A375 (cell line): Measurements from ENCODE around the gene ARHGEF11. TPM values are rescaled to one million over a fixed set of nuclear protein-coding genes. Genes with fewer than 3 reads are reported as not detected.

Source experiments
- small RNA-seq: library from RNA; depleted of rRNA; stranded (forward); fragments of <200 nt; gene quantifications from one replicate; pipeline ENCODE3, GENCODE V24; 2014
- total RNA-seq: library from RNA; depleted of rRNA; stranded (reverse); fragments of >200 nt; shearing (Covaris generic); gene quantifications from 2 replicates; pipeline ENCODE4 v1.2.3, GENCODE V29; 2014; rRNA removed

The ARHGEF11 gene, protein sequence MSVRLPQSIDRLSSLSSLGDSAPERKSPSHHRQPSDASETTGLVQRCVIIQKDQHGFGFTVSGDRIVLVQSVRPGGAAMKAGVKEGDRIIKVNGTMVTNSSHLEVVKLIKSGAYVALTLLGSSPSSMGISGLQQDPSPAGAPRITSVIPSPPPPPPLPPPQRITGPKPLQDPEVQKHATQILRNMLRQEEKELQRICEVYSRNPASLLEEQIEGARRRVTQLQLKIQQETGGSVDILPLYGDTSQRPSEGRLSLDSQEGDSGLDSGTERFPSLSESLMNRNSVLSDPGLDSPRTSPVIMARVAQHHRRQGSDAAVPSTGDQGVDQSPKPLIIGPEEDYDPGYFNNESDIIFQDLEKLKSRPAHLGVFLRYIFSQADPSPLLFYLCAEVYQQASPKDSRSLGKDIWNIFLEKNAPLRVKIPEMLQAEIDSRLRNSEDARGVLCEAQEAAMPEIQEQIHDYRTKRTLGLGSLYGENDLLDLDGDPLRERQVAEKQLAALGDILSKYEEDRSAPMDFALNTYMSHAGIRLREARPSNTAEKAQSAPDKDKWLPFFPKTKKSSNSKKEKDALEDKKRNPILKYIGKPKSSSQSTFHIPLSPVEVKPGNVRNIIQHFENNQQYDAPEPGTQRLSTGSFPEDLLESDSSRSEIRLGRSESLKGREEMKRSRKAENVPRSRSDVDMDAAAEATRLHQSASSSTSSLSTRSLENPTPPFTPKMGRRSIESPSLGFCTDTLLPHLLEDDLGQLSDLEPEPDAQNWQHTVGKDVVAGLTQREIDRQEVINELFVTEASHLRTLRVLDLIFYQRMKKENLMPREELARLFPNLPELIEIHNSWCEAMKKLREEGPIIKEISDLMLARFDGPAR (N-terminal part only)
- total RNA-seq = 35.0 and 50.0 TPM in 2 replicates

DNA sequence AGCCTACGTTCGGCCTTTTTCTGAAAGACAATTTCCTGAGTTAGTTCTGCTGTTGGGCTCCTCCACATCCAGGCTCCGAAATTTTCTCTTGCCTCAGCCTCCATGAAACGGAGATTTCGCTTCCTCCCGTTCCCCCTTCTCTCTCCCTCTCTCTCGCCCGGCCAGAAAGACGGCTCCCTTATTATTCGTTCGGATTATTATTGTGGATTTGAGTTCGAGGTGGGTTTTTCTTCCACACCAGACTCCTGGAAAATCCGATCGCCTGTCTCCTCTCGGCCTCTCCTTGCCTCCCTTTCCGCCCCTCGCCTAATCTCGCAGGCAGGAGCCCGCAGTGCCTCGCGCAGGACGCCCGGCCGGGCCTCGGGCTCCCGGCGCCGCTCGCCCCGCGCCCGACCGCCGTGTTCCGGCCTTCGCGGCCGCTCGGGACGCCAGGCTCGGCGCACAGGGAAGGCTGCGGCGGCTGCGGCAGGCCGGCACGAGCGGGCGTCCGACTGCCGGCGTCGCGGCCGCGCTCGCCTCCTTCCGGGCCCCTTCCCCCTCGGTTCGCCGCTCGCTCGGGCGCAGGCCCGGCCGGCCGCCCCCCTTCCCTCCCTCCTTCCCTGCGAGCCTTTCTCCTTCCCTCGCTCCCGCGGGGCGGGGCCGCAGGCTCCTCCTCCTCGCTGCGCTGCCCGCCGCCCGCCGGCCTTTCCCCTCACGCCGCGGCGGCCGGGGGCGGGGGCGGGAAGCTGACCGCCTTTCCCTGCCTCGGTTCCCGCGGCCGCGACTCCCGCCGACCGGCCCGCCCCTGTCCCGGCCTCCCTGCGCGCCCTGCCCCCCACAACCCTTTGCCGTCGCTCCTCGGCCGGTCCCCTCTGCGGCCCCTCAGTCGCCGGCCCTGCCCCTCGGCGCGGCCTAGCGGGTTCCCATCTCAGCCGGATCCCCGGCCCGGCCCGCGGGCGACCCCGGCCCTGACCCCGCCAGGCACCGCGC lies at the start of gene ARHGEF11:
Gene ARHGEF11 (minus strand): TSS at position 493 of the 969 bp plus-strand sequence. CDS start 1,412 bp downstream, outside the sequence.

DNA sequence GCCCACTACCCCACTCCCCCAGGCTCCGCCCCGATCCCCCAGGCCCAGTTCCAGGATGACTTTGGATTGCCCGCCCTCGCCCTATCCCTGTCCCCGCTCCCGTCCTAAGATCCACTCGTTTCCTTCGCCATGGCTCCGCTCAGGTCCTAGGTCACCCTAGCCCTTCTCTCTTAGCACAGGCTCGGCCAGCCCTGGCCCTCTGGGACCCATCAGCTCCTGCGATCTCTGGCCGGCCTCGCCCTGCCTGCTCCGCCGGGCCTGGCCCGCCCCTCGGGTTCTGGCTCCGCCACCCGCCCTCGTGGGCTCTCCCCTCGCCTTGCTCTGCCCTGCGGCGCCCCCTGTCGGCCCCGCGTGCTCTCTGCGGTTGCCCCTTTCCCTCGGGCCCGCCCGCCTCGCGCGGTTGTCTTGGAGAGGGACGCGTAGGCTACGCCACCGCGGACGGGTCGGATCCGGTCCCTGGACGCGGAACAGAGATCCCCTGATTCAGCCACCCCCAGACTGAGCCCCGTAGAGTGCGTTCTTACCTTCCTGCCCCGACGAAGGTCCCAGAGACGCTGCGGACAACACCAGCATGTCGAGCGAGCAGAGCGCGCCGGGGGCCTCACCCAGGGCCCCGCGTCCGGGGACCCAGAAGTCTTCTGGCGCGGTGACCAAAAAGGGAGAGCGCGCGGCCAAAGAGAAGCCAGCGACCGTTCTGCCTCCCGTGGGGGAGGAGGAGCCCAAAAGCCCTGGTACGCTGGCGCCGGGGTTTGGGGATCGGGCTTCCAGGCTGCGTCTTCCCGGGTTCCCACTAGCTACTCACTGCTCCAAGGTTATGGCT lies 125.1 kb downstream of the ARHGEF11 start, which contains the start of gene LRRC71:
Gene LRRC71 (plus strand): TSS at position 400 of the 820 bp plus-strand sequence. CDS start 172 bp downstream, at position 572.

DNA sequence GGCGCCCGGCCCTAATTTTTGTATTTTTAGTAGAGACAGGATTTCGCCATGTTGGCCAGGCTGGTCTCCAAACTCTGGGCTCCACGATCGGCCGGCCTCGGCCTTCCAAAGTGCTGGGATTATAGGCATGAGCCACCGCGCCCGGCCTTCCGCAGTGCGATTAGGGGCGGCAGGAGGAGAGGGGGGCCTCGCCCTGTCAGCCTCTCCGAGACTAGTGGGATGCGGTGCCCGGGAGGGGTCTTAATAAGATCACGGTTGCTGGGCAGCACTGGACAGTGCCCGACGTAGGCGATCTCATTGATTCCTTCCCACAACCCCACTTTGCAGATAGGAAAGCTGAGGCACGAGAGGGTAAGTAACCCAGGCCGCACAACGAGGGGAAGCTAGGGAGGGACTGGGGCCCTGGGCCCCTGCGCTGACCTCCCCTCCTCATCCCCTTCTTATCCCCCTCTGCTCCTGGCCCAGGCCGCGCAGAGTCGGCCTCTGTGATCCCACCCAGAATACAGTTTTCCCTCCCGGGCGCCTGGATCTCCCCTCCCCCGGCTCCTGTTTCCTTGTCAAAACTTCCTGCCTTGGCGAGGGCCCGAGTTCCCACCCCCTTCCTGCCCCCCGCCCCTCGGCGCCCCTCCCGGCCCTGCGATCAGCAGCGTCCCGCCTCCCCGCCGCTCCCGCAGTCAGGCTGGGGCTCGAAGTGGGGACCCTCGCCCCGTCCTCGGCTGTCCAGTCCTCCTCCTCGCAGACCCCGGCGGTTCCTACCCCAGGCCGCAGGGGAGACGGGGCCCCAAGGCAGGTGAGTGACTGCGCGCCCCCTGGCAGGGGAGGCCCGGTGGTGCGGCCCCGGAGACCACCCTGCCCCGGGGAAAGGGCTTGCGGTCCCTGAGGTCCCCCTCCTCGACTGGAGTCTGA lies 152.2 kb downstream of the ARHGEF11 start, which contains the start of gene PEAR1:
Gene PEAR1 (plus strand): TSS at position 671 of the 906 bp plus-strand sequence. CDS start 10,209 bp downstream, outside the sequence.

Small RNA genes within 50 kb of the gene (small RNA-seq; reads per million reads assigned to genes)
- gene MIR765 (not detected), gene RN7SL612P (not detected)

Other genes with a start within 250 kb of the ARHGEF11 start
- gene SH2D2A, start 228.9 kb downstream of the ARHGEF11 start, total RNA-seq = 1.0 and 1.8 TPM in 2 replicates
- gene INSRR, start 186.6 kb downstream of the ARHGEF11 start, total RNA-seq = 0.05 TPM in 1 of 2 replicates, not detected in the other
- 0.91 and 1.1 TPM in 2 replicates for gene NTRK1, start 184.9 kb downstream of the ARHGEF11 start, total RNA-seq
- 0.49 and 1.7 TPM in 2 replicates for gene PEAR1, start 152.0 kb downstream of the ARHGEF11 start, total RNA-seq
- gene LRRC71, start 125.1 kb downstream of the ARHGEF11 start, total RNA-seq = not detected in 2 replicates
- gene ETV3L, start 54.1 kb upstream of the ARHGEF11 start, total RNA-seq = not detected in 2 replicates
- gene ETV3, start 92.7 kb upstream of the ARHGEF11 start, total RNA-seq = 30.1 and 33.1 TPM in 2 replicates